Naive thymus-derived CD8-positive, alpha-beta T cell (primary cell): ENCODE measurements around the gene SEPTIN14. TPM values are rescaled to one million over a fixed set of nuclear protein-coding genes. Genes with fewer than 3 reads are reported as not detected.
"Not testable (repeated sequence)": the region's sequence is repeated elsewhere in the genome, so short reads cannot be mapped to it uniquely, and the experiment has no call there.

ENCODE experiments used
- ATAC-seq, 2 donors: fragments of 150-1000 bp; cut with Tn5 transposase in 1 of 2; sonication (Bioruptor Pico), chemical (Tn5 transposase) in 1 of 2; 1 replicate in 1 of 2; 2 replicates in 1 of 2; pipeline ENCODE4 v1.10.0; 2021; ENCODE audit warnings: mild to moderate bottlenecking in 2 of 2, moderate library complexity in 2 of 2
- POLR2A ChIA-PET: fragments of 350-600 bp; sonication (Branson Sonifier 250); formaldehyde crosslinking; loops from one replicate; lab custom pipeline; 2021; ENCODE audit warnings: antibody characterized with exemption; lab: Charles Lee
- DNase-seq, 10 donors: peaks; one replicate each; pipeline versions ENCODE4 v3.0.0 to v3.0.0-alpha.2; 2020 to 2022
- H3K27ac Mint-ChIP-seq, 10 donors: one replicate each; pipeline ENCODE4 v1.8.0; 2020 to 2022; ENCODE audit warnings: mild to moderate bottlenecking in 10 of 10, mixed read lengths in 10 of 10, moderate library complexity in 4 of 10, inconsistent platforms in 1 of 10
- H3K27me3 Mint-ChIP-seq, 5 donors: one replicate each; pipeline ENCODE4 v1.8.0; 2021 to 2022; ENCODE audit warnings: mixed read lengths in 5 of 5
- H3K36me3 Mint-ChIP-seq, 3 donors: one replicate each; pipeline ENCODE4 v1.8.0; 2020 to 2022; ENCODE audit warnings: mixed read lengths in 3 of 3, mild to moderate bottlenecking in 2 of 3, inconsistent platforms in 1 of 3
- H3K4me1 Mint-ChIP-seq, 4 donors: one replicate each; pipeline ENCODE4 v1.8.0; 2021 to 2022; ENCODE audit warnings: mixed read lengths in 4 of 4
- H3K4me3 Mint-ChIP-seq, 10 donors: one replicate each; pipeline ENCODE4 v1.8.0; 2020 to 2022; ENCODE audit warnings: mild to moderate bottlenecking in 10 of 10, mixed read lengths in 10 of 10, moderate library complexity in 6 of 10, inconsistent platforms in 1 of 10
- H3K9me3 Mint-ChIP-seq, 9 donors: one replicate each; pipeline ENCODE4 v1.8.0; 2020 to 2022; ENCODE audit warnings: mixed read lengths in 9 of 9, mild to moderate bottlenecking in 3 of 9, inconsistent platforms in 1 of 9, moderate library complexity in 1 of 9
- polyA plus RNA-seq, 3 donors: library from polyadenylated mRNA; unstranded; fragments of 300-500 nt; fragmentation: Illumina TruSeq; gene quantifications; one replicate each; pipeline ENCODE4 v1.2.3, GENCODE V29; 2021
- total RNA-seq, 8 experiments: library from RNA in 2 of 8; stranded (reverse) in 2 of 8; gene quantifications; one replicate each; pipeline ENCODE4 v1.2.3 and lab custom pipeline; 2021 to 2026

The SEPTIN14 gene
- total and polyA plus RNA-seq, 5 experiments from 2014 or later, result not detected

- no peak overlapping the region for H3K27ac Mint-ChIP-seq
- H3K9me3 Mint-ChIP-seq, result peaks cover 0 to 3% (median 0%) of the 10 kb centered on the region in 9 donors
- POLR2A ChIA-PET, result no interaction called here
- H3K4me1 Mint-ChIP-seq, result no peaks in the 10 kb centered on the region
- peaks cover 0 to 6% (median 0%) of the 10 kb centered on the region in 5 donors for H3K27me3 Mint-ChIP-seq
- no peaks in the 10 kb centered on the region for H3K36me3 Mint-ChIP-seq
- no peak overlapping the region for H3K4me3 Mint-ChIP-seq
- ATAC-seq, result no peak
- no peak for DNase-seq
These were observed 87.5 kb downstream of the SEPTIN14 start for GRCh38 chr7:55775051-55775420.

GRCh38 chr7:55774327-55775050 is 88.1 kb downstream of the SEPTIN14 start:
- Mint-ChIP-seq H3K27me3 (peaks cover 0 to 4% (median 0%) of the 10 kb centered on the region in 5 donors), H3K36me3 (no peaks in the 10 kb centered on the region), H3K27ac (no peak overlapping the region), H3K4me3 (no peak overlapping the region), H3K9me3 (peaks cover 0 to 3% (median 0%) of the 10 kb centered on the region in 9 donors), H3K4me1 (no peaks in the 10 kb centered on the region)
- POLR2A ChIA-PET, result no interaction called here
- DNase-seq, result no peak
- no peak for ATAC-seq

- Mint-ChIP-seq H3K4me1 (no peaks in the 10 kb centered on the region), H3K4me3 (no peak overlapping the region), H3K27ac (peak overlapping the region in 1 of 10 donors; percentile 35), H3K27me3 (no peaks in the 10 kb centered on the region), H3K9me3 (no peaks in the 10 kb centered on the region), H3K36me3 (no peaks in the 10 kb centered on the region)
- DNase-seq (no peak), ATAC-seq (no peak)
- POLR2A ChIA-PET, result no interaction called here
These were observed 91.8 kb downstream of the SEPTIN14 start for GRCh38 chr7:55770778-55771177.

GRCh38 chr7:55753274-55753862 is 109.2 kb downstream of the SEPTIN14 start:
- not testable (repeated sequence) for DNase-seq

GRCh38 chr7:55744706-55745105 is 117.8 kb downstream of the SEPTIN14 start:
- H3K9me3 Mint-ChIP-seq, H3K36me3 Mint-ChIP-seq, H3K4me3 Mint-ChIP-seq, ATAC-seq, POLR2A ChIA-PET, H3K27me3 Mint-ChIP-seq, H3K4me1 Mint-ChIP-seq, H3K27ac Mint-ChIP-seq, DNase-seq: not testable (repeated sequence)

More at GRCh38 chr7:55753274-55753862, 109.2 kb downstream of the SEPTIN14 start:
- H3K36me3 Mint-ChIP-seq, H3K27me3 Mint-ChIP-seq, H3K27ac Mint-ChIP-seq, H3K4me3 Mint-ChIP-seq, H3K9me3 Mint-ChIP-seq, ATAC-seq, H3K4me1 Mint-ChIP-seq, POLR2A ChIA-PET: not testable (repeated sequence)

Other genes with a start within 250 kb of the SEPTIN14 start
- 1 to 10 TPM; 3.9 to 4.6 TPM for gene ZNF713, start 24.7 kb upstream of the SEPTIN14 start, total RNA-seq
- 1 to 10 TPM in 2 of 3 donors, not detected in 1; 1.5 to 3.8 TPM for gene ZNF713, start 24.7 kb upstream of the SEPTIN14 start, polyA plus RNA-seq
- gene MRPS17, start 89.1 kb upstream of the SEPTIN14 start, total RNA-seq, result 10 to 100 TPM; 11.4 to 14.6 TPM
- gene MRPS17, start 89.1 kb upstream of the SEPTIN14 start, polyA plus RNA-seq, result 10 to 100 TPM; 18.0 to 21.4 (median 20.8) TPM
- gene NIPSNAP2, start 101.8 kb upstream of the SEPTIN14 start, total RNA-seq, result 10 to 100 TPM; 27.6 to 33.5 TPM
- 10 to 100 TPM; 36.3 to 47.9 (median 40.3) TPM for gene NIPSNAP2, start 101.8 kb upstream of the SEPTIN14 start, polyA plus RNA-seq
- gene PSPH, start 188.7 kb upstream of the SEPTIN14 start, total RNA-seq, result 1 to 10 TPM; 6.2 to 7.8 TPM
- gene PSPH, start 188.7 kb upstream of the SEPTIN14 start, polyA plus RNA-seq, result 1 to 10 TPM; 5.7 to 8.0 (median 6.9) TPM
- gene CCT6A, start 189.0 kb upstream of the SEPTIN14 start, total RNA-seq, result 10 to 100 TPM; 85.4 to 90.3 TPM
- 100 to 1,000 TPM in 1 of 3 donors, 10 to 100 TPM in 2; 86.8 to 103 (median 97.5) TPM for gene CCT6A, start 189.0 kb upstream of the SEPTIN14 start, polyA plus RNA-seq
- 100 to 1,000 TPM; 168 to 176 TPM for gene SUMF2, start 201.5 kb upstream of the SEPTIN14 start, total RNA-seq
- gene SUMF2, start 201.5 kb upstream of the SEPTIN14 start, polyA plus RNA-seq, result 100 to 1,000 TPM; 135 to 171 (median 140) TPM
- gene PHKG1, start 230.2 kb upstream of the SEPTIN14 start, total RNA-seq, result 1 to 10 TPM; 2.6 to 2.9 TPM
- gene PHKG1, start 230.2 kb upstream of the SEPTIN14 start, polyA plus RNA-seq, result under 1 TPM; 0.23 to 0.43 (median 0.30) TPM
- gene CHCHD2, start 243.7 kb upstream of the SEPTIN14 start, total RNA-seq, result 100 to 1,000 TPM; 155 to 158 TPM
- 100 to 1,000 TPM; 415 to 515 (median 454) TPM for gene CHCHD2, start 243.7 kb upstream of the SEPTIN14 start, polyA plus RNA-seq